GM21390 (cell line): ENCODE measurements around the gene PHLPP1.

Experiments
- ATAC-seq: cut with Tn5 transposase; IDR thresholded peaks from one replicate; pipeline ENCODE4 v1.9.1; 2021; ENCODE audit not compliant: unreplicated experiment

The PHLPP1 gene

DNA sequence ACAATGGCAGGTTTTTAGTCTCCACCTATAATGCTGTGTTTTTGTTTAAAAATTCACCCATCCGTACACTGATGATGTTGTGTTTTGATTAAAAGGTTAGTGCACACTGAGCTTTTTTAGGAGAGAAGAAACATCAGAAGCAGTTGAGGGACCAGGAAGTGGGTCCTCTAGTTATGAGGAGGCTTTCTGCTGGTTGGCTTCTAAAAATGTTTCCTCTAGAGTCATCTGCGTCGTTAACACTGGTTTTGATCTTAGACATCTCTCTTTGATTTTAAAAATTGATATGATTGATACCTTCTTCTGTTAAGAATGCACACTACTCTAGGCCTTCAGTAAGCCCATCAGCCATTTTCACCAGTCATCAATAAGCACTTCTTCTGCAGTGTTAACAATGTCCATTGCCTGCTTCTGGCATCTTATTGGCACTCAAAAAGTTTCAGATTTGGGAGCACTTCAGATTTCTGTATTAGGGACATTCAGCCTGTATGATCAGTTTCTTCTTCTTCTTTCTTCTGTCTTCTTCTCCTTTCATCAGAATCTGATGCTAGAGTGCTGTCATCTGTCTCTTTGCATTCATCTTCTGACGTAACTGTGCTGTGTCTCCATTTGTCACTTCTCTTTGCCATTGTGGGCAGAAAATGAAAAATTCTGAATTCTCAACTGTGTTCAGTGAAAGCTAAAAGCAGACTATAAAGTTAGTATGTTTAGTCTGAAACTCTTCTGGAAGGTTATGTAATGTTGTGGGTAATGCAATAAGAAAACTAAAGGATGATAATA, 56.3 kb downstream of the PHLPP1 start:
- no peak for ATAC-seq

GRCh38 chr18:62772860-62773584, 57.7 kb downstream of the PHLPP1 start:
- no peak for ATAC-seq

GRCh38 chr18:62773691-62774090, 58.4 kb downstream of the PHLPP1 start:
- ATAC-seq: no peak

- no peak for ATAC-seq
Observed at GRCh38 chr18:62776024-62776570, 60.8 kb downstream of the PHLPP1 start.

- ATAC-seq: no peak
Observed at GRCh38 chr18:62777814-62778213, 62.5 kb downstream of the PHLPP1 start.

DNA sequence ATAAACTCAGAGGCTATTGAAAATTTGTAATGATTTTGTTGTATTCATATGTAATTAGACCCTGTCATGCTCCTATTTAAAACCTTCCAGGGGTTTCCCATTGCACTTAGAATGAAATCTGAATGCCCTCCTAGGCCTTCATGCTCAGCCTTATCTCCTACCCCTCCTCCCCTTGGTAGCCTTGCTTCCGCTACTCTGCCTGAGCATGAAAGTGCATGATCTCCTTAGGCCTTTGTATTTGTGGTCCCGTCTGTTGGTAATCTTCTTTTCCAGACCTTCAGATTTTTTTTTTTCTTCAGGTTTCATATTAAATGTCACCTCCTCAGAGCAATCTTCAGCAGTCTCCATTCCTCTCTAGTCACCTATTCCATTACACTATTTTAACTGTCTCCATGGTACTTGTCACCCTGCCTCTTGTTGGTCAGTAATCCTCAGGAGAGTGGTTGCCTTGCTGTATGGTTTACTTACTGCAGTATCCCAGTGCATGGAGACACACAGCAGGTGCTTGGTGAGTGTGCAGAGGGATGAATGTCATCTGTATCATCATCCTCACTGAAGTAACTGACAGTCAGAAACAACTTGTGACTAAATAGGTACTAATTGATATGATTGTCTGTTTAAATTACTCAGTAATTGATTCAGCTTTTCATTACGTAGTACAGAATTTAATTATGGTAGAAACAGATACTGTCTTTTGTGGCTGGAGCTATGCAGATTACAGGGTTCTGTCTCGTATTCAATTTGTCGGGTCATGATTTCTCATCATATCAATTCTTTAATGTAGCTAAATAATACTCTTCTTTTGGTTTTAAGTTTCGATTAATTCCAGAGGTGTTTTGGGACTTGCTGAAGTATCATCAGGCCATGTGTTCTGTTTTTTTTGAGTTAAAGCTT, 63.9 kb downstream of the PHLPP1 start:
- ATAC-seq: no peak

DNA sequence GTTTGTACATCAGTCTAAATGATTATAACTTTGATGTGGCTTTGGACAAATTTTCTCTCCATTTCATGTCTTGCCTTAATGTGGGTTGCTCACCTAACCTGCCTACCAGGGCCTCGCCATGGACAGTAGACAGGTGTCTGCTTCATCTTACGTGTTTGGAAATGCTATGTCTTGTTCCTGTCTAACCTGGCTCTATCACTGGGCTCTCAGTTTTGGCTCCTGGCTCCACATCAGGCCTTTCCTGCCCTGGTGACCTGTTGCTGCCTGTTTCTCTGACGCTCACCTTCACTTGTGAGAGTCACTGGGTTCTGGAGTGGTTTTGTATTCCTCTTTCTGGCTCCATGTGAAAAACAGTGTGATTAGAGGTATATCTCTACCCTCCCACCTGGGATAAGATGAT, 65.9 kb downstream of the PHLPP1 start:
- ATAC-seq: no peak

GRCh38 chr18:62781893-62782292, 66.6 kb downstream of the PHLPP1 start:
- no peak for ATAC-seq

DNA sequence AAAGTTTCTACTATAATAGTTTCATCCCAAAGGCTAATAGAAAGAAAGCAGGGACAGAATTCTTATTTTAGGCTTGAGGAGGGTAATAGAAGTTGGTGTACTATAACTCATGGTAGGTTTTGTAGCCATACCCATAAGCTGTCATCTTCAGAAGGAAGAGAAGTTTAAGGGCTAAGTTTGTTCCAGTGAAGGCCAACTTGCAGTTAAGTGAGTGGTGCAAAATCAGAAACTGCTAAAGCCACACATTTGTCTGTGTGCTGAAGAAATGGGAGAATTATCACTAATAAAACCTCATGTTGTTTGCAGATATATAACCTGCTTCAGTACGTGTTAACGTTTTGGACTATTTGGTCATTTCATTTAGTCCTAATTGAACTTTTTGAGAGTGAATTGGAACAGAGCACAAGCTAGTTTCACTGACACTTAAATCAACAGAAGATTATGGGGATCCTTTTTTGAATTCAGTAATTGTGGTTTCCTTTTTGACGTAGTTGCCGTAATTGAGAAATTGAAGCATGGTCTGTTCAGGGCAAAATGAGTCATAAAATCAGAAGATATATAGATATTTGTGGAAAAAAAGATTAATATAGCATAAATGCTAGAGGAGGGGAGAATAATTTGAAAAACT, 69.1 kb downstream of the PHLPP1 start:
- ATAC-seq: peak; percentile 75

DNA sequence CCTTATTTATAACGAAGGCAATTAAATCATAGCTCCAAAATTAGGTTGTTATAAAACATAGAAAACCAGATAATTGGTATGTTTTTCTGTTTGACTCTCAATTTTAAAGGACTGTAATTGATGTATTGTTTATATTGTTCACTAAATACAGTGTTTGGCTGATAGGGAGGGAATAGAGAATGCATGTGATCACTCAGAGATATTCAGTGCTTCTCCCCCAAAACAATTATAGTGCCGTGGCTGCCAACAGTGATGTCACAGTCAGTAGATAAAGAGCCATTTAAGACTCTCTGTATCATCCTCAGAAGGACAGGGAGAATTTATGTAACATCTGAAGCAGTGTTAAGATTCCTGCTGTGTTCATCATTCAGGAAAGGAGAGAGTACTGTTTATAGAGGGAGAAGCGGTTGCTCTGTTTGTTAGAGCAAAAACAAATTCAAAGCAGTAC, 69.6 kb downstream of the PHLPP1 start:
- no peak for ATAC-seq

DNA sequence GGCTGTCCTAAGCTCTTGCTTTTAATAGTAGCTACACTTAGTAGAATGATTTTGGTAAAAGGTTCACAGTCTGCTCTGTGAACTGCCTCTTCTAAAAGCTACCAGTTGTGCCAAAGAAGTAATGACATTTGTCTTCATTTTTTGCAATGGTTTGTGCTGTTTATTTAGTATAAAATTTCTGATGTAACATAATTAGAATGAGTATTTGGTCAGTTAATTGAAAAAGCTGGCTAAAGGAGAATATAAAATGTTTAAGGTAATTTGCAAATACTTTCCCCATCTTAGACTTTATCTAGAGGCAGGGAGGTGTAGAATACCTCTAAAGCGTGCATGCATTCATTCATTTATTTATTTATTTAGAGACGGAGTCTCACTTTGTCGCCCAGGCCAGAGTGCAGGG, 71.3 kb downstream of the PHLPP1 start:
- ATAC-seq: no peak

GRCh38 chr18:62788111-62788510, 72.8 kb downstream of the PHLPP1 start:
- ATAC-seq: no peak

- no peak for ATAC-seq
Observed at GRCh38 chr18:62788876-62789275, 73.5 kb downstream of the PHLPP1 start.

- no peak for ATAC-seq
Observed at GRCh38 chr18:62790871-62791772, 75.8 kb downstream of the PHLPP1 start.

DNA sequence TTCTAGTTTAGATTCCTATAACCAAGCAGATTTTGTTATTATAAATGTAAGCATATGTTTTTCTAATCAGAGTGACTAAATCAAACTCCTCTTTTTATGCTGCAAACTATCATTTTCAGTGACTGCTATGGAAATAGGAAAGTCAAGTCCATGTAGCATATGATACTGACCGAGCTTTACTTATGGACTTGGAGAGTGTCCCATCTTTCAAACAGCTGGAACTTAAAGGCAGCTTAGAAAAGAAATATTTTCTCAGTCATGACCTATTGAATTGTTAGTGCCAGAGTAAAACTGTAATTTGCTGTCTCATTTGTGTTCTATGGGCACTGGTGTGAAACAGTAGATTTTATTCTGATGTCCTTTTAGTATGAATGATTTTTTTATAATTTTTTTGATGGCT, 76.7 kb downstream of the PHLPP1 start:
- no peak for ATAC-seq

- no peak for ATAC-seq
Observed at GRCh38 chr18:62795813-62796212, 80.5 kb downstream of the PHLPP1 start.

GRCh38 chr18:62796216-62796621, 80.9 kb downstream of the PHLPP1 start:
- no peak for ATAC-seq

DNA sequence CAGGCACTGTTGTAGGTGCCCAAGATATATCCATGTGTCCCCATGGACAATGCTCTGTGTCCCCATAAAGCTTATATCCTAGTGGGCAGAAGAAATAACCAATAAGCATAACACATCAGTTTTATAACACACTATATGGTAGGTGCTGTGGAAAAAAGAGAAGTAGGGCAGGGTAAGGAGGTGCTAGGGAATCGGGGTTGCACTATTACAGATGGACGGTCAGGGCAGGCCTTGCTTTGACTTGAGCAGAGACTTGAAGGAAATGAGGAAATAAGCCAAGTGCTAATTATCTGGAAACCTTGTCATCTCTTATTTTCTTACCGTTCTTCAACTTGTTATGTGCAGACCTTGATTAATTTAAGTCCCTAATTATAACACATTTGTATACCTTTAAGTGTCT, 82.0 kb downstream of the PHLPP1 start:
- no peak for ATAC-seq

- ATAC-seq: no peak
Observed at GRCh38 chr18:62799977-62800376, 84.6 kb downstream of the PHLPP1 start.

- ATAC-seq: no peak
Observed at GRCh38 chr18:62802523-62802922, 87.2 kb downstream of the PHLPP1 start.
